Astrocyte (in vitro differentiated cells and primary cell): ENCODE measurements around the gene TMEM132E. TPM values are rescaled to one million over a fixed set of nuclear protein-coding genes. Genes with fewer than 3 reads are reported as not detected.

Experiments used
- DNase-seq: peaks from one replicate; pipeline ENCODE4 v3.0.0-alpha.2; 2010; ENCODE audit warnings: low read depth
- FAIRE-seq: peaks from 2 replicates; lab custom pipeline; 2011; peaks lifted over from hg19 to GRCh38; lab: Jason Lieb, UNC
- H2AFZ ChIP-seq: 2 replicates; pipeline ENCODE4 v1.6.0; 2012; ENCODE audit warnings: low read depth, low read length, inconsistent platforms
- H3K27ac ChIP-seq: 2 replicates; pipeline ENCODE4 v1.5.1; 2011; ENCODE audit warnings: low read depth, low read length, inconsistent platforms
- H3K27me3 ChIP-seq: 2 replicates; pipeline ENCODE4 v1.6.0; 2011; ENCODE audit warnings: low read length, inconsistent platforms; ENCODE audit not compliant: insufficient read depth
- H3K36me3 ChIP-seq: 2 replicates; pipeline ENCODE4 v1.5.1; 2011; ENCODE audit warnings: low read length, inconsistent platforms; ENCODE audit not compliant: insufficient read depth
- H3K4me1 ChIP-seq: 2 replicates; pipeline ENCODE4 v1.5.1; 2011; ENCODE audit warnings: low read length, inconsistent platforms; ENCODE audit not compliant: insufficient read depth
- H3K4me2 ChIP-seq: 2 replicates; pipeline ENCODE4 v1.6.0; 2012; ENCODE audit warnings: low read length, inconsistent platforms
- H3K4me3 ChIP-seq: 2 replicates; pipeline ENCODE4 v1.5.1; 2011; ENCODE audit warnings: low read depth, mild to moderate bottlenecking, low read length, inconsistent platforms; ENCODE audit not compliant: insufficient read depth
- H3K79me2 ChIP-seq: 2 replicates; pipeline ENCODE4 v1.6.0; 2012; ENCODE audit warnings: mild to moderate bottlenecking, low read length, inconsistent platforms; ENCODE audit not compliant: insufficient read depth
- H3K9ac ChIP-seq: 2 replicates; pipeline ENCODE4 v1.6.0; 2012; ENCODE audit warnings: mild to moderate bottlenecking, low read length, inconsistent platforms
- H3K9me3 ChIP-seq: 2 replicates; pipeline ENCODE4 v1.5.1; 2012; ENCODE audit warnings: low read depth, mild to moderate bottlenecking, low read length, inconsistent platforms; ENCODE audit not compliant: insufficient read depth
- H4K20me1 ChIP-seq: 2 replicates; pipeline ENCODE4 v1.6.0; 2012; ENCODE audit warnings: low read length, inconsistent platforms; ENCODE audit not compliant: insufficient read depth
- H3K27ac Mint-ChIP-seq: one replicate; pipeline ENCODE4 v1.8.0; 2021; ENCODE audit warnings: mild to moderate bottlenecking, mixed read lengths; ENCODE audit not compliant: unreplicated experiment
- H3K27me3 Mint-ChIP-seq: one replicate; pipeline ENCODE4 v1.8.0; 2021; ENCODE audit warnings: low read depth, mixed read lengths; ENCODE audit not compliant: unreplicated experiment
- H3K36me3 Mint-ChIP-seq: one replicate; pipeline ENCODE4 v1.8.0; 2021; ENCODE audit warnings: low read depth, mixed read lengths; ENCODE audit not compliant: unreplicated experiment
- H3K4me1 Mint-ChIP-seq: one replicate; pipeline ENCODE4 v1.8.0; 2021; ENCODE audit warnings: low read depth, mixed read lengths; ENCODE audit not compliant: unreplicated experiment
- H3K4me3 Mint-ChIP-seq: one replicate; pipeline ENCODE4 v1.8.0; 2021; ENCODE audit warnings: mild to moderate bottlenecking, moderate library complexity, mixed read lengths; ENCODE audit not compliant: unreplicated experiment
- H3K9me3 Mint-ChIP-seq: one replicate; pipeline ENCODE4 v1.8.0; 2021; ENCODE audit warnings: mild to moderate bottlenecking, mixed read lengths; ENCODE audit not compliant: unreplicated experiment
- EZH2 ChIP-seq: IDR thresholded peaks from 2 replicates; pipeline ENCODE4 v1.6.1; 2012; ENCODE audit warnings: mild to moderate bottlenecking, low read length, inconsistent platforms; ENCODE audit not compliant: insufficient read depth
- total RNA-seq: library from RNA; stranded (reverse); gene quantifications from 2 replicates; pipeline ENCODE4 v1.2.1, GENCODE V29; 2021
- TF ChIP-seq, protein P1 (sequence below): IDR thresholded peaks from 2 replicates; pipeline ENCODE4 v1.5.1; 2011; ENCODE audit warnings: low read depth, mild to moderate bottlenecking, inconsistent platforms, low read length, moderate library complexity; ENCODE audit not compliant: insufficient read depth

The TMEM132E gene
- total RNA-seq, 1 donor from 2014 or later, result 0.18 TPM

DNA sequence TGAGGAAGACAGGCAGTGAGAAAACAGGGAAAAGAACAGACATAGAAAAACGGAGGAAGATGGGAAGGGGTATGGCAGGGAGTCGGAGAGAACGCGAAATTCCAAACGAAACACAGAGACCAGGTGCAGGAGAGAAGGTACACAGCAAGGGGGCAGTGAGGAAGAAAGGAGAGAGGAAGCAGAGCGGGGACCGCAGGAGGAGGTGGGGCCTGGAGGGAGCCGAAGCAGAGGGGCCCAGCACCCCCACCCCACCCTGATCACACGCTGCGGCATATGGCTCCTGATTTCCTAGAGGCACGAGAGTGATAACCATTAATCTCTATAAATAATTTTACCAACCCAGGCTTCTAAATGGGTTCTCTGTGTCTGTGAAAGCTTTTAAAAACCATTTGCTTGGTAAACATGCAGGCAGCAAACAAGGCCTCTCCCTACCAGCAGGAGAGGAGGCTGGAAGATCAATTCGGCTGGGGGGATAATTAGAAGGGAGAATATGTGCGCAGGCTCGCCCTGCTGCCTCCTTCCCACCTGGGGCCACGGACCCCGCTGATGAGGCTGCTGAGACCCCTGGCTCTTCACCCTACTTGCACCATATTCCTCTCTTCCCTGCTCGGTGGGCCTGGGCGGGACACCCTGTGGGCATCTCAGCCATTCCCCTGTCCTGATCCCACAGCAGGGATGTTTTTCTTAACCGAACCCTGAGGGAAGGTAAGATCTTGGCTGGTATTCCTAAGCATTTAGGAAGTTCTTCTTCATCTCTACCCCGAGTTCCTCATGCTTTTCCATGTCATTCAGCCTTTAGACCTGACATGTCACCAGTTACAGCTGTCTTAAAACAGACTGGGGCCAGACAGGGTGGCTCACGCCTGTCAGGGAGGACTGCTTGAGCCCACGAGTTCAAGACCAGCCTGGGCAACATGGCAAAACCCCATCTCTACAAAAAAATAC lies 86.7 kb downstream of the TMEM132E start:
- Histone ChIP-seq H3K9ac (no peak overlapping the region), H3K4me2 (no peak overlapping the region), H3K36me3 (no peaks in the 10 kb centered on the region), H3K4me1 (no peaks in the 10 kb centered on the region), H2AFZ (no peak overlapping the region), H4K20me1 (no peaks in the 10 kb centered on the region), H3K9me3 (no peaks in the 10 kb centered on the region), H3K27me3 (no peaks in the 10 kb centered on the region), H3K79me2 (no peaks in the 10 kb centered on the region), H3K4me3 (no peak overlapping the region), H3K27ac (no peak overlapping the region)
- peaks cover 59% of the 10 kb centered on the region for H3K27me3 Mint-ChIP-seq
- no peak for TF ChIP-seq EZH2
- TF ChIP-seq, protein P1, sequence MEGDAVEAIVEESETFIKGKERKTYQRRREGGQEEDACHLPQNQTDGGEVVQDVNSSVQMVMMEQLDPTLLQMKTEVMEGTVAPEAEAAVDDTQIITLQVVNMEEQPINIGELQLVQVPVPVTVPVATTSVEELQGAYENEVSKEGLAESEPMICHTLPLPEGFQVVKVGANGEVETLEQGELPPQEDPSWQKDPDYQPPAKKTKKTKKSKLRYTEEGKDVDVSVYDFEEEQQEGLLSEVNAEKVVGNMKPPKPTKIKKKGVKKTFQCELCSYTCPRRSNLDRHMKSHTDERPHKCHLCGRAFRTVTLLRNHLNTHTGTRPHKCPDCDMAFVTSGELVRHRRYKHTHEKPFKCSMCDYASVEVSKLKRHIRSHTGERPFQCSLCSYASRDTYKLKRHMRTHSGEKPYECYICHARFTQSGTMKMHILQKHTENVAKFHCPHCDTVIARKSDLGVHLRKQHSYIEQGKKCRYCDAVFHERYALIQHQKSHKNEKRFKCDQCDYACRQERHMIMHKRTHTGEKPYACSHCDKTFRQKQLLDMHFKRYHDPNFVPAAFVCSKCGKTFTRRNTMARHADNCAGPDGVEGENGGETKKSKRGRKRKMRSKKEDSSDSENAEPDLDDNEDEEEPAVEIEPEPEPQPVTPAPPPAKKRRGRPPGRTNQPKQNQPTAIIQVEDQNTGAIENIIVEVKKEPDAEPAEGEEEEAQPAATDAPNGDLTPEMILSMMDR, result no peak
- H3K36me3 Mint-ChIP-seq, result no peaks in the 10 kb centered on the region
- no peak overlapping the region for H3K4me3 Mint-ChIP-seq
- peaks cover 2% of the 10 kb centered on the region for H3K9me3 Mint-ChIP-seq
- DNase-seq, result no peak
- H3K27ac Mint-ChIP-seq, result no peak overlapping the region
- no peaks in the 10 kb centered on the region for H3K4me1 Mint-ChIP-seq
- no peak for FAIRE-seq

DNA sequence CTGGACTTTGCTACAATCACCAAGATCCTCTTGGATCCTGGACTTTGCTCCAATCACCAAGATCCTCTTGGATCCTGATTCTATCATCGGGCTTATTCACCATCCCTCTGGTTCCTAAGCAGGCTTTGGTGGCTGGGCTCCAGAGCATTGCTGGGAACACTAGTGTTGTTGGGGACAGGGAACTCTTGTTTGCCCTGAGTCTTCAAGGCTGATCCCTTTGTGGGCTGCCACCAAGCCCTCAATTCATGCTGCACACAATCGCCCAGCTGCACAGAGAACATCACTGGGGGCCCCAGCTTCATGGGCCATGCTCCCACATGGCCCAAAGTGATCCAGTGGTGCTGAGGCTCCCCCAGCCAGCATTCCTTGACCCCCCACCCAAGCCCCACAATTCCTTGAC lies 88.3 kb downstream of the TMEM132E start:
- no peak overlapping the region for H3K4me3 Mint-ChIP-seq
- Histone ChIP-seq H3K4me2 (no peak overlapping the region), H3K79me2 (no peaks in the 10 kb centered on the region), H3K9me3 (no peaks in the 10 kb centered on the region), H3K36me3 (no peaks in the 10 kb centered on the region), H3K27me3 (no peaks in the 10 kb centered on the region), H4K20me1 (no peaks in the 10 kb centered on the region), H3K27ac (no peak overlapping the region), H3K4me1 (no peaks in the 10 kb centered on the region), H2AFZ (no peak overlapping the region), H3K9ac (no peak overlapping the region), H3K4me3 (no peak overlapping the region)
- no peak for TF ChIP-seq EZH2
- TF ChIP-seq, protein P1, result no peak
- H3K27me3 Mint-ChIP-seq, result peaks cover 55% of the 10 kb centered on the region
- no peaks in the 10 kb centered on the region for H3K36me3 Mint-ChIP-seq
- no peaks in the 10 kb centered on the region for H3K4me1 Mint-ChIP-seq
- FAIRE-seq (no peak), DNase-seq (no peak)
- no peak overlapping the region for H3K27ac Mint-ChIP-seq
- peaks cover 2% of the 10 kb centered on the region for H3K9me3 Mint-ChIP-seq

DNA sequence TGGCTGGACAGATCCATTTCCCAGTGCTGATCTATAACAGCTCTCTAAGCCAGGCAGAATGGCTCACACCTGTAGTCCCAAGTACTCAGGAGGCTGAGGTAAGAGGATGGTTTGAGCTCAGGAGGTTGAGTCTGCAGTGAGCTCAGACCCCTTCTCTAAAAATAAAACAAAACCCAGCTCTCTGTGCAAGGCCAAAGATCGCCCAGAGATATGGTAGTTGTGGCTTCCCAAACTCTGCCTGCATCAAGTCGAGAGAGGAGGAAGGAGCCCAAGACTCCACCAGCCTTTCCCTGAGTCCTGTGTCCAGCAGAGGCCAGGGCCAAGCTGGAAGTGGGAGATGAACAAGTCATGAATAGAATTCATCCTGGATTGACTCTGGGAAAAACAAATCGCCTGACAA lies 88.8 kb downstream of the TMEM132E start:
- Mint-ChIP-seq H3K27ac (no peak overlapping the region), H3K36me3 (no peaks in the 10 kb centered on the region), H3K4me3 (no peak overlapping the region), H3K27me3 (peaks cover 56% of the 10 kb centered on the region), H3K4me1 (no peaks in the 10 kb centered on the region), H3K9me3 (peaks cover 2% of the 10 kb centered on the region)
- H3K36me3 ChIP-seq, result no peaks in the 10 kb centered on the region
- no peaks in the 10 kb centered on the region for H3K9me3 ChIP-seq
- H3K27ac ChIP-seq, result no peak overlapping the region
- FAIRE-seq, result no peak
- no peak overlapping the region for H3K4me2 ChIP-seq
- no peaks in the 10 kb centered on the region for H3K4me1 ChIP-seq
- DNase-seq, result no peak
- H3K4me3 ChIP-seq, result no peak overlapping the region
- H2AFZ ChIP-seq, result no peak overlapping the region
- H3K79me2 ChIP-seq, result no peaks in the 10 kb centered on the region
- no peaks in the 10 kb centered on the region for H3K27me3 ChIP-seq
- no peak overlapping the region for H3K9ac ChIP-seq
- H4K20me1 ChIP-seq, result no peaks in the 10 kb centered on the region
- TF ChIP-seq EZH2, result no peak
- TF ChIP-seq, protein P1, result no peak
